Activated CD4-positive, CD25-positive, alpha-beta regulatory T cell treated with anti-CD3 and anti-CD28 coated beads, Interleukin-2, amount 50 U/mL, for 72 hours (primary cell): ENCODE results near the gene GGT1.
A peak's percentile ranks its signal among the peaks of the same experiment; 100 is the strongest.
"Not testable (repeated sequence)": the region's sequence is repeated elsewhere in the genome, so short reads cannot be mapped to it uniquely, and the experiment has no call there.

Experiments
- DNase-seq: peaks from one replicate; pipeline ENCODE4 v3.0.0; 2021

GGT1 gene

GRCh38 chr22:24599958-24600715 lies 2.9 kb upstream of the GGT1 start:
- DNase-seq = not testable (repeated sequence)

- DNase-seq = no peak
Observed at GRCh38 chr22:24601217-24602104, 1.5 kb upstream of the GGT1 start.

DNA sequence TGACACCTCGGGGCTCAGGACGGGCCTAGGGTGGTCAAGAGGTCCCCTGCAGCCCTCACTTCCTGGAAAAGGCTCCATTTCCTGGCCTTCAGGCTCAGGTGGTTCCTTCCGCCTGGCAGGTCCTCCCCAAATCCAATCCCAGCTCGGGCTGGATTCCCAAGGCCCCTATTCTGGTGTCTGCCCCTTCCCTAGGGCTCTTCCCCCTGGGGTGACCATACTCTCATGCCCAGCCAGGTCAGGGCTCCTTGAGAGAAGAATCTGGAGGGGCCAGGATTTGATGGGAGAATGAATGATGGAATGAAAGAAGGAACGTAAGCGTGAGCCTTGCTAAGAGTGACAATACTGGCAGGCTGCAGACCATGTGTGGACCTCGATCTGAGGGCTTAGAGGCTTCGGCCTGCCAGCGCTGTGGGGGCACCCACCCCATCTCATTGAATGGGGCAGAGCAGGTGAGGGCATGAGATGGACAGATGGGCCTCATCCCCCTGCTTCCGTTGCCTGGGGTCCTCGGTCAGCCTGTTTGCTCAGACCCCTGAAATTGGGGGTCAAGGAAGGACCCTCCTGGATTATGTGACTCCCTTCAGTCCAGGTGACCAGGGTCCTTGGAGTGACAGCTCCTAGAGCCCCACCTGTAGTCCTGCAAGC lies 766 bp upstream of the GGT1 start:
- DNase-seq = not testable (repeated sequence)

GRCh38 chr22:24603770-24604629 lies 1.0 kb downstream of the GGT1 start:
- not testable (repeated sequence) for DNase-seq

DNA sequence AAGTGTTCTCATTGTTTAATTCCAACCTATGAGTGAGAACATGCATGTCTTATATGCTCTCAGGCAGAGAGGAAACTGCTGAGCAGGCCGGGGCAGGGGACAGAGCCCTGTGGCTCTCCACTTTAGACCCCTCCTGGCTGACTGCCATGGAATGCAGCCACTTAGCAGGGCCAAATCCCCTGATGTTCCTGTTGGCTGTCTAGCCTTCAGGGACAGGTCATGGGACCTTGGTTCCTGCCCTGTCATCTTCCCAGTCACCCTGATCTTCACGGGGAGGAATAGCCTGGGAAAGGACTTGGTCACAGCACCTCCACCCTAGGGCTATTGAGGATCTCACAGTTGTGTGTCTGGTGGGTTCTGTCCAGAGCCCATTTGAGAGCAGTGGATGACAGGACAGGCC lies 3.3 kb downstream of the GGT1 start:
- not testable (repeated sequence) for DNase-seq

GRCh38 chr22:24607429-24607983 lies 4.5 kb downstream of the GGT1 start:
- peak; percentile 66 for DNase-seq

GRCh38 chr22:24608327-24608726 lies 5.3 kb downstream of the GGT1 start:
- DNase-seq = not testable (repeated sequence)

DNA sequence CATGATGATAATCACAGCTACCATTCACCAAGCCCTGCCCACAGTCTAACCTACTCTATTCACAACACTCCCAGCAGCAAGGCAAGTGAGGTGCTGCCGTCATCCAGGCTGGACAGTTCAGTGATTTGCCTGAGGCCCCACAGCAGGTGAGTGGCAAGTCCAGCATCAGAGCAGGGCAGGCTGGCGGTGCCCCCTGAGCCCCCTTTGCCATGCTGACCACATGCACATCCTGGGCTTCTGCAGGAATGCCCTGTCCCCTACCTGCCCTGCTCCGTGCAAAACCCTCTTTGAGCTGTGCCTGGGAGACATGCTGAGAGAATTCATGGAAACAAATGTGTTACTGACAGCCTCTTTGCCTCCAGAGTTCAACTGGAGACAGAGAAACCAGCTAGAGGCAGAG lies 6.9 kb downstream of the GGT1 start:
- not testable (repeated sequence) for DNase-seq

- DNase-seq = not testable (repeated sequence)
Observed at GRCh38 chr22:24614794-24615193, 11.8 kb downstream of the GGT1 start.

- not testable (repeated sequence) for DNase-seq
Observed at GRCh38 chr22:24621244-24621643, 18.3 kb downstream of the GGT1 start.

- DNase-seq = not testable (repeated sequence)
Observed at GRCh38 chr22:24622596-24622995, 19.6 kb downstream of the GGT1 start.

- DNase-seq = not testable (repeated sequence)
Observed at GRCh38 chr22:24627911-24628310, 24.9 kb downstream of the GGT1 start.

GRCh38 chr22:24629069-24629468 lies 26.1 kb downstream of the GGT1 start:
- peak; percentile 36 for DNase-seq

DNA sequence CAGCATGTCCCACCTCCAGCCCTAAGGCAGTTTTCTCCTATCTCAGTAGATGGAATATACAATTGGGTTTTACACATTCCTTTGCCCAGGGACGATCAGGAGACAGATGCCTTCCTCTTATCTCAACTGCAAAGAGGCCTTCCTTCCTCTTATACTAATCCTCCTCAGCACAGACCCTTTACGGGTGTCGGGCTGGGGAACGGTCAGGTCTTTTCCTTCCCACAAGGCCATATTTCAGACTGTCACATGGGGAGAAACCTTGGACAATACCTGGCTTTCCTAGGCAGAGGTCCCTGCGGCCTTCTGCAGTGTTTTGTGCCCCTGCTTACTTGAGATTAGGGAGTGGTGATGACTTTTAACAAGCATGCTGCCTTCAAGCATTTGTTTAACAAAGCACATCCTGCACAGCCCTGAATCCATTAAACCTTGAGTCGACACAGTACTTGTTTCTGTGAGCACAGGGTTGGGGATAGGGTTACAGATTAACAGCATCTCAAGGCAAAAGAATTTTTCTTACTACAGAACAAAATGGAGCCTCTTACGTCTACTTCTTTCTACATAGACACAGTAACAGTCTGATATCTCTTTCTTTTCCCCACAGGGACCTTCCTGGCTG lies 27.9 kb downstream of the GGT1 start:
- not testable (repeated sequence) for DNase-seq

DNA sequence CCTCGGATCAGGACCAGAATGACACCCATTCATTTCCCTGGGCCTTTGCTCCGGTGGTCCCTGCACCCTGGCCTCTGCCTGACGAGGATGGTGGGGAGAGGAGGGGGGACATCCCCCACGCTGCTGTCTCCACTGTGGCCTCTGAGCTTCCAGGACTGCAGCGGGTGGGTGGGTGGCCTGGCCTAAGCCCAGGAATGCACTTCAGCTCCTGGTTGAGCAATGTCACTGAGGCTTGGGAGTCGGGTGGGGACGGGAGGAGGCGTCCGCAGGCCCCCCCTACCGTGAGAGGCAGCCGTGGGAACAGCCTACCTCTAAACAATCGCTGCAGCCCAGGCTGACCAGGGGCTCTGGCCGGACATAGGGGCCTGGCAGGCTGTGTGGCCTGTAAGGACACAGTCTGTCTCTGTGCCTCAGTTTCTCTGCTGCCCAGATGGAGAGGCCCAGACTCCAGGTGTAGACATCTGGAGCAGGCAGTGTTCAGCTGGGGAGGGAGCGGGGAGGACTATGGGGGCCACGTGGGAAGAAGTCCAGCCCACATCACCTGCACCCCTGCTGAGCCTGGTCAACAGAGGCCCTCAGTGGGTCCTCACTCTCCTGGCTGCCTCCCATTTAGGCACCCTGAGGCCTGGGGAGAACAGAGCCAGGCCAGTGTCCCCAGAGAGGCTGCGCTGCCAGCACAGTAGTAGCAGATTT lies 28.6 kb downstream of the GGT1 start:
- not testable (repeated sequence) for DNase-seq

DNA sequence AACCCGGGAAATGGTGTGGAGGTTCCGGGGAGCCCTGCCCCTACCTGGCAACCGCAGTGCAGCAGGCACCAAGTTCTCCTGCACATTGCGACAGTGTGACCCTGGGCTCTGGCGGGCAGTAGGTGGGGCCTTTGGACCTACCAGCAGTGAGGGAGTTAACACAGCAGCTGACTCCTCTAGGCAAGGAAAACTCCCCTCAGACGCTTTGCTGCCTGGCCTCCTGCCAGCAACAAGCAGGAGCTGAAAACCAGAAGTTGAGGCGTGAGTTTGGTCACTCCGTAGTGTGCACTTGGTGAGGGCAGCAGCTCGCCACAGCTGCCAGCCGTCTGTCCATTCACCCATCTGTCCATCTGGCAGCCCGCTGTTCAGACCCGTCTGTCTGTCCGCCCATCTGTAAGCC lies 29.6 kb downstream of the GGT1 start:
- DNase-seq = not testable (repeated sequence)

GRCh38 chr22:24633231-24634023 lies 30.4 kb downstream of the GGT1 start:
- DNase-seq = not testable (repeated sequence)

DNA sequence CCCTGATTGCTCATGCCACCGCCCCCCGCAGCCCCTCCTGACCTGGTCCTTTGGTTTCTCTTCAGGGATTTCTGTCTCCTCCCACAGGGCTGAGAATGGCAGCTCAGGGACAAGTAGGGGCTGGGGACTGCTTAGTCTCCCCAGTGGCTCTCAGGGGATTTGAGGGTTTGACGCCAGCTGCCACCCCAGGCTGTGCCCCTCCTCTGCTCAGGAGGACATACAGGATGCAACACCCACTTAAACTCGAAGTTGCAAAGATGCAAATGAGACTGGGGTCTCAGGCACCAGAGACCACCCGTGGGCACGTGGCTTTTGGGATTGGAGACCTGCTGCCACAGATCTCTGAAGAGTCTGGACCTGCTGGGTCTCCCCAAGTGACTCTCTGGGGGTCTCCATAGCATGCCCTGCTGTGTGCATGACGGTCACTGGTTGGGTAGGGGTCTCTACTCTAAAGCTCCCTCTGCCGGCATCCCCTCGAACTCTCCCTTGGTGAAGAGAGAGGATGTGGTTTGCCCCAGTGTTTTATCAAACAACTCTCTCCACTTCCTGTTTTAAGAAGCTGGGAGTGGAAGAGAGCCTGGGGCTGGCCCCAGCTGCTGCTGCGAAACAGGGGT lies 31.9 kb downstream of the GGT1 start:
- not testable (repeated sequence) for DNase-seq

DNA sequence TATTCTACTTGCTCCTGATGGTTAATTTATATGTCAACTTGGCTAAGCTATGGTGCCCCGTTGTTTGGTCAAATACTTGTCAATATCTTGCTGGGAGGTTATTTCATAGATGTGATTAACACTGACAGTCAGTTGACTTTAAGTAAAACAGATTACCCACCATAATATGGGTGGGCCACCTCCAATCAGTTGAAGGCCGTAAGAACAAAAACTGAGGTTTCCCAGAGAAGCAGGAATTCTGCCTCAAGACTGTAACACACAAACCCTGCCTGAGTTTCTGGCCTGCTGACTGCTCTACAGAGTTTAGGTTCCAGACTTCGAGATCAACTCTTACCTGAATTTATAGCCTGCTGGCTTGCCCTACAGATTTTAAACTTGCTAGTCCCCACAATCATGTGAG lies 33.5 kb downstream of the GGT1 start:
- not testable (repeated sequence) for DNase-seq

DNA sequence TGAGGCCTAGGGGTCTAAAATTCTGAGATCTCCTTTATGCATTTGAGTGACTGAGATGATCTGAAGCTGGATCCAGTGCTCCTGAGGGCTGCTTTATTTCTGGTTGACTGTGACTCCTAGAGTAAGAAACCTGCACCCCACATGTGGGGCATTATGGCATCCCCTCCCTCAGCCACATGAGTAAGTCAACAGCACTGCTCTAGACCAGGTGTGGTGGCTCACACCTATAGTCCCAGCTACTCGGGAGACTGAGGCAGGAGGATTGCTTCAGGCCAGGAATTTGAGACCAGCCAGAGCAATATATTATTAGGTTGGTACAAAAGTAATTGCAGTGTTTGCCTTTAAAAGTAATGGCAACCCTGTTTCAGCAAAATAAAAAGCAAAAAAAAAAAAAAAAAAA lies 39.3 kb downstream of the GGT1 start:
- DNase-seq = not testable (repeated sequence)
